Sigmoid colon (tissue), 4 donors: ENCODE results near the gene PACRG.

Source experiments
- EP300 ChIP-seq, 4 donors: sonication (generic); formaldehyde crosslinking; IDR thresholded peaks; one replicate each; pipeline ENCODE4 v1.6.1; 2017; ENCODE audit warnings: antibody characterized with exemption in 4 of 4
- POLR2A ChIP-seq, 2 donors: fragments of 450-650 bp; IDR thresholded peaks; one replicate each; pipeline ENCODE4 v1.6.1; 2016; ENCODE audit warnings: antibody characterized with exemption in 2 of 2, mild to moderate bottlenecking in 2 of 2, moderate library complexity in 2 of 2
- POLR2AphosphoS5 ChIP-seq, 4 donors: sonication (generic); formaldehyde crosslinking; IDR thresholded peaks; one replicate each; pipeline ENCODE4 v1.6.1; 2017; ENCODE audit warnings: antibody characterized with exemption in 4 of 4
- TF ChIP-seq, protein P1 (sequence below), 4 experiments: fragments of 450-650 bp in 3 of 4; fragments of 200-600 bp in 1 of 4; IDR thresholded peaks; one replicate each; pipeline ENCODE4 v1.5.1; 2016 to 2019; ENCODE audit warnings: antibody characterized with exemption in 4 of 4, mild to moderate bottlenecking in 3 of 4, moderate library complexity in 2 of 4

DNA sequence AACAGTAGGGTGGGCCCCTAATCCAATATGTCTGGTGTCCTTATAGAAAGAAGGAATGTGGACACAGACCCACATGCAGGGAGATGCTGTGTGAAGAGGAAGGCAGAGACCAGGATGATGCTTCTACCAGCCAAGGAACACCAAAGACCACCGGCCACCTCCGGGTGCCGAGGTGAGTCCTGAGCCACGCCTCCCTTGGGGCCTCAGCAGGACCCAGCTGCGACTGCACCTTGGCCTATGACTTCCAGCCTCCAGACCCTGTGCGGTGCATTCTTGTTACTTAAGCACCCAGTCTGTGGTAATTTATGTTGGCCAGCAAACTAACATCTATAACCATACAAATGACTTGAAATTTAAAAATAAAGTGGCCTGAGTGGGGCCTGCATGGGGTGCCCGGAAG is 607.3 kb downstream of the PACRG start:
- TF ChIP-seq POLR2AphosphoS5 (IDR thresholded peaks at IDR 0.05) = no peak
- TF ChIP-seq, protein P1, sequence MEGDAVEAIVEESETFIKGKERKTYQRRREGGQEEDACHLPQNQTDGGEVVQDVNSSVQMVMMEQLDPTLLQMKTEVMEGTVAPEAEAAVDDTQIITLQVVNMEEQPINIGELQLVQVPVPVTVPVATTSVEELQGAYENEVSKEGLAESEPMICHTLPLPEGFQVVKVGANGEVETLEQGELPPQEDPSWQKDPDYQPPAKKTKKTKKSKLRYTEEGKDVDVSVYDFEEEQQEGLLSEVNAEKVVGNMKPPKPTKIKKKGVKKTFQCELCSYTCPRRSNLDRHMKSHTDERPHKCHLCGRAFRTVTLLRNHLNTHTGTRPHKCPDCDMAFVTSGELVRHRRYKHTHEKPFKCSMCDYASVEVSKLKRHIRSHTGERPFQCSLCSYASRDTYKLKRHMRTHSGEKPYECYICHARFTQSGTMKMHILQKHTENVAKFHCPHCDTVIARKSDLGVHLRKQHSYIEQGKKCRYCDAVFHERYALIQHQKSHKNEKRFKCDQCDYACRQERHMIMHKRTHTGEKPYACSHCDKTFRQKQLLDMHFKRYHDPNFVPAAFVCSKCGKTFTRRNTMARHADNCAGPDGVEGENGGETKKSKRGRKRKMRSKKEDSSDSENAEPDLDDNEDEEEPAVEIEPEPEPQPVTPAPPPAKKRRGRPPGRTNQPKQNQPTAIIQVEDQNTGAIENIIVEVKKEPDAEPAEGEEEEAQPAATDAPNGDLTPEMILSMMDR (IDR thresholded peaks at IDR 0.05) = no peak
- TF ChIP-seq POLR2A (IDR thresholded peaks at IDR 0.05) = no peak
- TF ChIP-seq EP300 (IDR thresholded peaks at IDR 0.05) = no peak
